BLaER1 treated with 17β-estradiol and CSF1 and Interleukin-3, amounts not matched to agents 10 nM and 100 nM (cell line): ENCODE data around the gene DNMT3A.
A peak's percentile ranks its signal among the peaks of the same experiment; 100 is the strongest.

Experiments used
- H3K27ac ChIP-seq, 11 experiments: shearing (Covaris generic); formaldehyde crosslinking; 2 replicates each; pipeline ENCODE4 v1.8.1; 2022
- H3K27me3 ChIP-seq, 11 experiments: shearing (Covaris generic); formaldehyde crosslinking; 2 replicates each; pipeline ENCODE4 v1.8.1; 2022
- H3K36me3 ChIP-seq, 11 experiments: shearing (Covaris generic); formaldehyde crosslinking; 2 replicates each; pipeline ENCODE4 v1.8.1; 2022
- H3K4me1 ChIP-seq, 10 experiments: shearing (Covaris generic); formaldehyde crosslinking; 2 replicates each; pipeline ENCODE4 v1.8.1; 2022
- H3K4me2 ChIP-seq, 11 experiments: shearing (Covaris generic); formaldehyde crosslinking; 2 replicates each; pipeline ENCODE4 v1.8.1; 2022
- H3K4me3 ChIP-seq, 10 experiments: shearing (Covaris generic); formaldehyde crosslinking; 2 replicates each; pipeline ENCODE4 v1.8.1; 2022
- H3K9ac ChIP-seq, 11 experiments: shearing (Covaris generic); formaldehyde crosslinking; 2 replicates each; pipeline ENCODE4 v1.8.1; 2022
- H3K9me3 ChIP-seq, 11 experiments: shearing (Covaris generic); formaldehyde crosslinking; replicated peaks in 1 of 11; 2 replicates each; pipeline ENCODE4 v1.8.1; 2022
- H4K20me1 ChIP-seq, 11 experiments: shearing (Covaris generic); formaldehyde crosslinking; 2 replicates each; pipeline ENCODE4 v1.8.1; 2022
- Cebpa-rat ChIP-seq, 11 experiments: shearing (Covaris generic); IDR thresholded peaks; 2 replicates each; pipeline ENCODE4 v1.8.1; 2022

Gene DNMT3A

GRCh38 chr2:25301453-25302352 is 40.0 kb downstream of the DNMT3A start:
- Histone ChIP-seq H3K9ac (peak overlapping the region in 8 of 11 experiments; percentile 31 to 77 (median 61); a peak in 14 of 22 replicates), H3K36me3 (peaks cover 5 to 40% (median 15%) of the 10 kb centered on the region in 11 experiments; a peak in 17 of 22 replicates), H3K9me3 (no peaks in the 10 kb centered on the region), H3K4me1 (peaks cover 75 to 96% (median 94%) of the 10 kb centered on the region in 10 experiments), H3K4me3 (peak overlapping the region in 4 of 10 experiments; percentile 12 to 41 (median 24); a peak in 8 of 20 replicates), H3K27ac (peak overlapping the region in 9 of 11 experiments; percentile 3 to 87 (median 68); a peak in 17 of 22 replicates), H4K20me1 (peaks cover 45 to 87% (median 61%) of the 10 kb centered on the region in 11 experiments), H3K27me3 (peaks cover 0 to 3% (median 0%) of the 10 kb centered on the region in 11 experiments; a peak in 1 of 22 replicates), H3K4me2 (peak overlapping the region; percentile 83 to 98 (median 95))
- TF ChIP-seq Cebpa-rat (IDR thresholded peaks at IDR 0.05), result peak in 8 of 11 experiments; percentile 17 to 67 (median 48); a peak in 5 of 22 replicates

- Histone ChIP-seq H3K9ac (no peak overlapping the region), H4K20me1 (peaks cover 32 to 73% (median 44%) of the 10 kb centered on the region in 11 experiments; a peak in 21 of 22 replicates), H3K4me2 (peak overlapping the region in 5 of 11 experiments; percentile 2 to 38 (median 10); a peak in 4 of 22 replicates), H3K4me3 (no peak overlapping the region), H3K36me3 (peaks cover 5 to 40% (median 15%) of the 10 kb centered on the region in 11 experiments; a peak in 17 of 22 replicates), H3K4me1 (peaks cover 75 to 96% (median 94%) of the 10 kb centered on the region in 10 experiments), H3K9me3 (no peaks in the 10 kb centered on the region), H3K27ac (no peak overlapping the region), H3K27me3 (peaks cover 0 to 3% (median 0%) of the 10 kb centered on the region in 11 experiments; a peak in 1 of 22 replicates)
- no peak for TF ChIP-seq Cebpa-rat (IDR thresholded peaks at IDR 0.05)
Observed at GRCh38 chr2:25300001-25300400, 41.7 kb downstream of the DNMT3A start.

GRCh38 chr2:25298776-25299431 is 42.8 kb downstream of the DNMT3A start:
- H3K9ac ChIP-seq, result peak overlapping the region in 1 of 11 experiments; percentile 1; a peak in 1 of 22 replicates
- H3K4me3 ChIP-seq, result no peak overlapping the region
- H4K20me1 ChIP-seq, result peaks cover 21 to 68% (median 35%) of the 10 kb centered on the region in 11 experiments; a peak in 21 of 22 replicates
- no peaks in the 10 kb centered on the region for H3K27me3 ChIP-seq
- H3K36me3 ChIP-seq, result peaks cover 5 to 35% (median 15%) of the 10 kb centered on the region in 11 experiments; a peak in 17 of 22 replicates
- peak overlapping the region in 9 of 11 experiments; percentile 22 to 96 (median 29); a peak in 12 of 22 replicates for H3K4me2 ChIP-seq
- H3K4me1 ChIP-seq, result peaks cover 75 to 96% (median 94%) of the 10 kb centered on the region in 10 experiments
- no peaks in the 10 kb centered on the region for H3K9me3 ChIP-seq
- H3K27ac ChIP-seq, result peak overlapping the region in 1 of 11 experiments; percentile 29; a peak in 1 of 22 replicates
- TF ChIP-seq Cebpa-rat (IDR thresholded peaks at IDR 0.05), result no peak

GRCh38 chr2:25297738-25298137 is 44.0 kb downstream of the DNMT3A start:
- no peak for TF ChIP-seq Cebpa-rat (IDR thresholded peaks at IDR 0.05)
- H3K4me1 ChIP-seq, result peaks cover 69 to 96% (median 94%) of the 10 kb centered on the region in 10 experiments

GRCh38 chr2:25295621-25296020 is 46.1 kb downstream of the DNMT3A start:
- H3K9ac ChIP-seq, result peak overlapping the region; percentile 34 to 73 (median 69); a peak in 19 of 22 replicates
- peak overlapping the region in 9 of 11 experiments; percentile 73 to 86 (median 80); a peak in 18 of 22 replicates for H3K27ac ChIP-seq

More at GRCh38 chr2:25297738-25298137, 44.0 kb downstream of the DNMT3A start:
- H4K20me1 ChIP-seq, result peaks cover 10 to 57% (median 24%) of the 10 kb centered on the region in 11 experiments; a peak in 20 of 22 replicates
- peaks cover 5 to 34% (median 15%) of the 10 kb centered on the region in 11 experiments; a peak in 17 of 22 replicates for H3K36me3 ChIP-seq
- H3K4me3 ChIP-seq, result no peak overlapping the region
- H3K4me2 ChIP-seq, result peak overlapping the region in 9 of 11 experiments; percentile 88 to 97 (median 94); a peak in 18 of 22 replicates
- no peaks in the 10 kb centered on the region for H3K9me3 ChIP-seq
- no peaks in the 10 kb centered on the region for H3K27me3 ChIP-seq
- no peak overlapping the region for H3K27ac ChIP-seq
- H3K9ac ChIP-seq, result no peak overlapping the region

GRCh38 chr2:25294573-25295462 is 46.9 kb downstream of the DNMT3A start:
- H3K36me3 ChIP-seq, result peaks cover 2 to 29% (median 10%) of the 10 kb centered on the region in 11 experiments; a peak in 17 of 22 replicates
- no peaks in the 10 kb centered on the region for H3K9me3 ChIP-seq
- H4K20me1 ChIP-seq, result peaks cover 0 to 32% (median under 1%) of the 10 kb centered on the region in 11 experiments; a peak in 8 of 22 replicates
- no peak for TF ChIP-seq Cebpa-rat (IDR thresholded peaks at IDR 0.05)
- peak overlapping the region; percentile 81 to 97 (median 93) for H3K4me2 ChIP-seq
- H3K4me1 ChIP-seq, result peaks cover 67 to 99% (median 96%) of the 10 kb centered on the region in 10 experiments
- H3K4me3 ChIP-seq, result peak overlapping the region in 8 of 10 experiments; percentile 25 to 61 (median 48); a peak in 16 of 20 replicates
- H3K27me3 ChIP-seq, result no peaks in the 10 kb centered on the region
- peak overlapping the region; percentile 46 to 86 (median 79); a peak in 21 of 22 replicates for H3K27ac ChIP-seq
- H3K9ac ChIP-seq, result peak overlapping the region; percentile 34 to 73 (median 69); a peak in 21 of 22 replicates

More at GRCh38 chr2:25295621-25296020, 46.1 kb downstream of the DNMT3A start:
- no peak for TF ChIP-seq Cebpa-rat (IDR thresholded peaks at IDR 0.05)
- no peaks in the 10 kb centered on the region for H3K9me3 ChIP-seq
- H3K36me3 ChIP-seq, result peaks cover 5 to 34% (median 15%) of the 10 kb centered on the region in 11 experiments; a peak in 17 of 22 replicates
- no peaks in the 10 kb centered on the region for H3K27me3 ChIP-seq
- H3K4me1 ChIP-seq, result peaks cover 67 to 96% (median 94%) of the 10 kb centered on the region in 10 experiments
- H4K20me1 ChIP-seq, result peaks cover 0 to 37% (median 5%) of the 10 kb centered on the region in 11 experiments; a peak in 8 of 22 replicates
- peak overlapping the region; percentile 81 to 97 (median 93) for H3K4me2 ChIP-seq
- H3K4me3 ChIP-seq, result peak overlapping the region in 8 of 10 experiments; percentile 19 to 61 (median 46); a peak in 9 of 20 replicates

GRCh38 chr2:25293958-25294562 is 47.7 kb downstream of the DNMT3A start:
- H3K36me3 ChIP-seq, result peaks cover 0 to 25% (median 3%) of the 10 kb centered on the region in 11 experiments; a peak in 10 of 22 replicates
- peaks cover 61 to 100% (median 97%) of the 10 kb centered on the region in 10 experiments for H3K4me1 ChIP-seq
- H3K9ac ChIP-seq, result peak overlapping the region in 10 of 11 experiments; percentile 47 to 73 (median 70); a peak in 18 of 22 replicates
- no peaks in the 10 kb centered on the region for H3K9me3 ChIP-seq
- peak overlapping the region in 8 of 10 experiments; percentile 25 to 61 (median 48); a peak in 10 of 20 replicates for H3K4me3 ChIP-seq
- no peaks in the 10 kb centered on the region for H3K27me3 ChIP-seq
- TF ChIP-seq Cebpa-rat (IDR thresholded peaks at IDR 0.05), result no peak
- H3K4me2 ChIP-seq, result peak overlapping the region; percentile 81 to 97 (median 93)
- H3K27ac ChIP-seq, result peak overlapping the region; percentile 46 to 86 (median 79); a peak in 20 of 22 replicates
- peaks cover 0 to 25% (median 0%) of the 10 kb centered on the region in 11 experiments; a peak in 7 of 22 replicates for H4K20me1 ChIP-seq
